ENCODE results near the gene IGSF9B. TPM values are rescaled to one million over a fixed set of nuclear protein-coding genes. Genes with fewer than 3 reads are reported as not detected.

IGSF9B gene
- total RNA-seq, 1 donor from 2014 or later, result 34.5 TPM

DNA sequence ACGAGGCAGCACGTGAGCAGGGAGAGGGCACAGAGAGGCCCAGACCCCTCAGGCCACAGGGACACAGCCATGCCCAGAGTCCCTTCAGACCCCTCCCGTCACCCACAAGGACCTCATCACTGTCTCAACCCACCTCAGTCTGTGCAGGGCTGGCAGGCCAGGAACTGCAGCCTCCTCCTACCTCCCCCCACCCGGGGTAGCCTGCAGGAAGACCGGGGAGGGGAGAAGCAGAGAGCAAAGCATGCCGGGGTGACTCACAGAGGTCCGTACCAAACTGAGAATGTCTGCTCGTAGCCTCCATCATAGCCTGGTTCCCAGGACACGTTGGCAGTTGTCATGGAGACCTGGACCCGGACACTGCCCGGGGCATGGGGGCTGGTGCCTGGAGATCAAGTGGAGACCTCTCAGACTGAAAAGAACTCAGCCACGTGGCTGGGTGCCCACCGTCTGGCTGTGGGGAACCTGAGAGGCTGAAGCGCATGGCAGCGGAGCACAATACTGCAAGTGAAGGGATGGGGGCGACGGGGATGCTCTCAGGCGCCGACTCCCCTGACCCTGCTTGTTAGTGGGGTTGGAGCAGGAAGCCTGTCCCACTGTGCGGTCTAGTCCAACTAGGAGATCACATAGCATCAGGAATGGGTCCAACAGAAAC is 27.2 kb downstream of the IGSF9B start:
- DNase-seq (no peak), ATAC-seq (no peak)
- intact Hi-C loops (cut with micrococcal nuclease), result loop anchor here (10.0 kb wide), 2 partner anchors 115 to 215 kb away; no protein-coding TSS in a partner anchor

DNA sequence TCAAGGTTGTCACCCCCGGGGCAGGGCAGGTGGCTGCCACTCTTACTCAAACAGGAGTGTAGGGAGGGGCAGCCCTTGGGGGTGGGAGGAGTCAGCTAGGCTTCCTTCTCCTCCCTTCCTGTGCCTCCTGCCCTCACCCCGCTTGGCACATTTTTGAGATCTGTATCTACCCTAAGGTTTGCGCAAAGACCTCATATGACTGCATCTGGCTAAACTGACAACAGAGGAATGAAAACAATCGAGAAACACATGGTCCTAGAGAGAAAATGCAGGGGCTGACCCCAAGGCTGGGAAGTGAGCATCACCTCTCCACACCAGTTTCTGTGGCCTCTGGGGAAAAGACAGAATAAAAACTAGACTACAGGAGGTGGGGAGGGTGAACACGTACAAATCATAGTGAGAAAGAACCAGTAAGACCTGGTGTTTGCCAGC is 28.1 kb downstream of the IGSF9B start:
- DNase-seq, result no peak
- peak; percentile 32 for ATAC-seq
- intact Hi-C loops (cut with micrococcal nuclease), result loop anchor here (10.0 kb wide), 2 partner anchors 116 to 216 kb away; no protein-coding TSS in a partner anchor

DNA sequence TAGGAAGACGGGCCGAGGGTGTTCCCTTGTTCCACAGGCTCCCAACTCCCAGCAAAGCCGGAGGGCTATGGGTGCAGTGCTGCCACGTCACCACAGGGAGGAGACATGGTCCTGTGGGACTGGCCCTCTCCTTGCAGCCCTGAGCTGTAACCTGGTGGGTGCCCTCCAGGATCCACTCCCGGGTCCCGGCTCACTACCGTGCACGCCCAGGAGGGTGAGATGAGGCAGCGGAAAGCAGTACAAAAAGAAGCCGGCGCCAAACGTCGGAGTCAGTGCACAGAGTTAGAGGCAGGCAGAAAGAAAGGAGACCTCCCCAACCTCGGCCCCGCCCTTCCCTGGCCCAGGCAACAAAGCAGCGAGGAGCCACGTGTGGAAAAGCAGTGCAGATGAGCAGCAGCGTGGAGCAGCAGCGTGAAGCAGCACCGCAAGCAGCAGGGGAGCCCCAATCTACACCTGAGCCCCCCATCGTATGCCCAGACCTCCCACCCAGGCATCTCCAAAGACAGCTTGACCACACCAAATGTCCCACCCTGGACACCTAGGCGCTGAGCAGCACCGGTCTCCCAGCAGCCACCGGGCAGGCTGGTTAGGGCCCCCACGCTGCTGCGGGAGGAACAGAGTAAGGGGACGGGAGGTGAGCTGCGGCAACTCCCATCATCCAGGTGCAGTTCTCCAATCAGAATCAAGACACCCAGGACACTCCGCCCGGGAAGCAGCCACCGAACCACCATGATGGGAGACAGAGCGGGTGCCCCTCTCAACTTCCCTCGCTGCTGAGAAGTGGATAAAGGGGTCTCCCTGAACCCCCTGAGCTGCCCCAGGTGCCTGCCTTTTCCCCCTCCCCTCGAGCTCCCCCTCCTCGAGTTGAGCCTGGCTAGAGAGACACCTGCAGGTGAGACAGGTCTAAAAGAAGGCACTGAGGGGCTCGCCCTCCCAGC is 28.8 kb downstream of the IGSF9B start:
- ATAC-seq (peak; percentile 83), DNase-seq (peak; percentile 77)

DNA sequence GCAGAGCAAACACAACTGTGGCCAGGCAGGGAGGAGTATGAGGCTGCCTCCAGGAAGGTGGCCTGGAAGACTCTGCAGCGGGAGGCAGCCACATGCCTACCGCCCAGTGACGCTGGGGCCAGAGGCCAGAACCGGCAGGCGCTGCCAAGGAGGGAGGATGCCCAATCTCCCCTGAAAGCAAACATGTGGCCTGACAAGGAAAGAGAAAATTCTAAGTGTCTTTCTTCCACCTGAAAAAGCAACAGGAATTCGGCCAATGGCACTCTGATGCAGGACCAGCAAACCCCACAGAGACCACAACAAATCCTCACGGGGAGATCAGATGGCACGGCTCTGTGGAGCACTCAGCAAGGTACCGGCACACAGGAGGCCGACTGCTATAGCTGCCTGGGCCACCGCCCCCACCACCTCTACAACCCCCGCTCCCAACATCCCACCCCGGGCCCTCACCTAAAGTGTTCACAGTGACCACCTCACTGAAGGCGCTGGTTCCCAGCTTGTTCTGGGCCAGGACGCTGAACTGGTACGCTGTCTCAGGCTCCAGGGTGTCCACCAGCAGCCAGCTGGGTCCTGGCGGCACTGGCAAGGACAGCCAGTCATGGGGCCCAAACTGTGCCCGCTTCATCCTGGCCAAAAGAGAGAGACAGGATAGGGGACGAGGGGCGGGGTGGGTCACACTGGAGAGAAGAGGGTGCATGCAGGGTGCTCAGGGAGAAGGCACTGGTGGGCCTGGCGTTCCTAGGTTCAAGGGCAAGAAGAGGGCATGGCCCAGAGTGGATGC is 30.1 kb downstream of the IGSF9B start:
- ATAC-seq (no peak), DNase-seq (no peak)
- intact Hi-C loops (cut with micrococcal nuclease), result loop anchor here (10.0 kb wide), 2 partner anchors 118 to 218 kb away; no protein-coding TSS in a partner anchor

More for the DNA sequence above, 28.8 kb downstream of the IGSF9B start:
- intact Hi-C loops (cut with micrococcal nuclease), result loop anchor here (10.0 kb wide), 2 partner anchors 117 to 217 kb away; no protein-coding TSS in a partner anchor

DNA sequence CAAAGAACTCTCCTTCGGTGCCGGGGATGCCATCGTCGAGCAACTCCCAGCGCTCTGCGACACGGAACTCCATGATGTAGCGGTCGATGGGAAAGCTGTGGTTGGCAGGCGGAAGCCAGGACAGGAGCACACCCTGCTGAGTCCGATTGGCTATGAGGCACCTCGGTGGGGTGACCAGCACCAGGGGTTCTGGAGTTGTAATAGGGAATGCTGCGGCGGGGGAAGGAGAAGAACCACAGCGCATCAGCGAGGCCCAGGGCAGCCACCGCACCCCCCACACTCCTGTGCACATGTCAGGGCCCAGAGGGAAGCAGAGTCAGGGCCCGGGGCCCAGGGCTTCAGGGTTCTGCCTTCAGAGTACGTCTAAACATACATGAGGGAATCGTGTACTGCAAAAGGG is 31.0 kb downstream of the IGSF9B start:
- intact Hi-C loops (cut with micrococcal nuclease), result loop anchor here (10.0 kb wide), 2 partner anchors 119 to 219 kb away; no protein-coding TSS in a partner anchor
- ATAC-seq (no peak), DNase-seq (no peak)

DNA sequence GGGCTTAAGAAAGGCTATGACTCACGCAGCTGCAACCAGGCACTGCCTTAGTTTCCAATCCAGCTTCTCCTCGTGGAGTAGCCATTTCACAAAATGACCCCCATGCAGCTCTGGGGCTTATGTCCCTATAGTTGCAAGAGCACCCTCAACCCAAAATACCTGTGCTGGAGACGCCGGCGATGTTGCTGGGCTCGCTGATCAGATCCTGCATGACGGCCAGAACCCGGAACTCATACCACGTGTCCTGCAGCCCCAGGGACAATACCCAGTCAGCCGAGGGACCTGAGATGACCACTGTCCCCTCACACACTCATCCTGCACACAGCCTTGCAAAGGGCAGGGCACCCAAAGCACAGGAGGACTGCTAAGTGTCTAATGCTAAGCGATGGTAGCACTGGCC is 32.1 kb downstream of the IGSF9B start:
- intact Hi-C loops (cut with micrococcal nuclease), result loop anchor here (10.0 kb wide), 2 partner anchors 120 to 220 kb away; no protein-coding TSS in a partner anchor
- no peak for DNase-seq

DNA sequence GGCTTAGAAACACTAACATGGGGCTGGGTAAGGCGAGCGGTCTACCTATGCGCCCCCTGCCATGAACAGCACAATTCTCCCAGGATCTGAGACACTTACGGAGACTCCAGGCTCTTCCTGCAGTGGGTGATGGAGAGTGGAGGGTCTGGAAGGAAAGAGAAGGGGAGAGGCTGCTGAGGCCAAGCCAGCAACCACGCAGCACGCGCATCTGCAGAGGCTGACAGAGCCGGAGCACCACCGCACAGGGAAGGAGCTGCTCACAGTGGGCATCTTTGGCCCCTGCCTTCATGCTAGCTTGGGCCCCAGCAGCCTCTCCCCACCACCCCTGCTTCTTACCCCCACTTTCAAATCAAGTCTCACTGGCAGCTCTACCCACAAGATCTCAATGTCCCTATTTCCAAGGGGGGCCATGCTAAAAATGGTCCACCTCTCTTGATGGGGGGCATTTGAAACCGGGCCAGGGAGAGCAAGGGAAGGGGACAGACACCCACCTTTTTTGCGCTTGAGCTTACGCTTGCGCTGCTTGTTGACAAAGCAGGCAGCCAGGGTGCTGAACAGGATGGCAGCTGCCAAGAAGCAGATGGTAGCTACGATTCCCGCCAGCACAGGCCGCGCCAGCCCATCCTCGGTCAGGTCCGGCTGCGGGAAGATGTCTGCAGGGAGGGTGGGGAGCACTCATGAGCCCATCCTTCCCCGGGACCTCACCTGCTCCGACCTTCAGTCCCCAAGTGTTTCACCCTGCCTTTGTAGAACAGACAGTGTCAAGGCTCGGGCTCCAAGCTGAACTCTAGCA is 34.5 kb downstream of the IGSF9B start:
- ATAC-seq (no peak), DNase-seq (no peak)
- intact Hi-C loops (cut with micrococcal nuclease), result loop anchor here (10.0 kb wide), 2 partner anchors 123 to 223 kb away; no protein-coding TSS in a partner anchor

More for the DNA sequence above, 32.1 kb downstream of the IGSF9B start:
- ATAC-seq, result no peak

DNA sequence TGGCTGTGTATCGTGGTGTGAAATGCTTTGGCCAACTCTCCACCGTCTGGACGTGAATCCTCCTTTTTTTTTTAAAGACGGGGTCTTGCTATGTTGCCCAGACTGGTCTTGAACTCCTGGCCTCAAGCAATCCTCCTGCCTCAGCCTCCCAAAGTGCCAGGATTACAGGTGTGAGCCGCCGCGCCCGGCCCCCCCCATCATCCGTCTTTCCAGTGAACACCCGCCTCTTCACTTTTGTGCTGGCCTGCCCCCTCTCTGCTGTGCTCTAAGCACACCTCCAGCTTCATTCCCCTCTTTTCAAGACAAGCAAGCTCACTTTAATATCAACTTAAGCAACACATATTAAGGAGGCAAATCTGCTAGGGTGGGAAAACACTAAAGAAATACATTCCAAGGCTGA is 35.3 kb downstream of the IGSF9B start:
- ATAC-seq, result no peak
- no peak for DNase-seq
- intact Hi-C loops (cut with micrococcal nuclease), result loop anchor here (10.0 kb wide), 2 partner anchors 123 to 223 kb away; no protein-coding TSS in a partner anchor

DNA sequence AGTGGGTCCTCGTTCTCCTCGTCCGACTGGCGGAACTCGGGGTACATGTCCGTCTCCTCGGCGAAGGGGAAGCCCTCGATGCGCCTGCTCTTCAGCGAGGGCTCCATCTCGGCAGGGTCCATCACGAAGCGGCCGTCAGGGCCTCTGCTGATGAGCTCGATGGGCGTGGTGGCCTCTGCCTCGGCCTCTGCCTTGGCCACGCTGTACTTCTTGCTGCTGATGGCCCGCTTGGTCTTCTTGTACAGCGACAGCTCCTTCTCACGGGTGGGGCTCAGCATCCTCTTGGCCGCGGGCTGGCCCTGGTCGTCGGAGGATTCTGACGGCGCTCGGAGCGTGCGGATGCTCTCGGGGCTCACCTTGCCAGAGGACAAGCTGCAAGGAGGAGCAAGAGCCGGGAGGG is 35.7 kb downstream of the IGSF9B start:
- DNase-seq, result no peak
- no peak for ATAC-seq
- intact Hi-C loops (cut with micrococcal nuclease), result loop anchor here (10.0 kb wide), 2 partner anchors 124 to 224 kb away; no protein-coding TSS in a partner anchor

DNA sequence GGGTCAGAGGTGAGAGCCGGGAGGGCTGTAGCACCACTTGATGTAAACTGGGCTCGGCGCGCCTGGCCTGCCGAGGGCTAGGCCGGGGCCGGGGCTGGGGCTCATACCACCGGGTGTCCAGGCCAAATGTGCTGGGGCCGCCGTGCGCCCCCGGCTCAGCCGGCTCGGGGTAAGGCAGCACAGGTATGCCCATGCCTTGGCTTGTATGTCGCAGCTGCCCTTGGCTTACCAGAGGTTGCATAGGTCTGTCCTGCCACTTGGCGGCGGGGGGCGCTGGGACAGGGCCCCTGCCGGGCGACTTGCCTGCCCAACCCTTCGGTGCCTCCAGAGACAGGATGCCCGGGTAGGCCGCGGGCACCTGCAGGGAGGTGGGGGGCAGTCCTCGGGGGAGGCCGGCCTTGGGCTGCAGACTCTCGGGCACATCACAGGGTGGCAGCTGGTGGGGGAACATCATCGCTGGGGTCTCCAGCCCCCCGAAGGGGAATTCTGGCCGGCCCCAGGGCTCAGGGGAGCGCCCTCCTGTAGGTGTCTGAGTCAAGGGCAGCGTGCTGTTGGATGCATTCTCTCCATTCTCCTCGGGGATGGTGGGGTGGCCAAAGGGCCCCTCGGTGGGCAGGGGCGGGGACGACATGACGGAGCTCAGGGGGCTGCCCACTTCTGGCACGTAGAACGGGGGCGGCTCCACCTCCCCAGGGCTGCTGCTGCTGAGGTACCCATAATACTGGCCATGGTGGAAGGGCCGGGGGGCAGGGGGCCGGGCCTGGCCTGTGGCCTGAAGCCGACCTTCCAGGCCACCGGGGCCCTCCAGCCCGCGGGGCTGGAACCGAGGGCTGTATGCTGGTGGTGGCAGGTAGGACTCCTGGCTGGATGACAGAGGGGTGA is 36.4 kb downstream of the IGSF9B start:
- intact Hi-C loops (cut with micrococcal nuclease), result loop anchor here (10.0 kb wide), 2 partner anchors 124 to 224 kb away; no protein-coding TSS in a partner anchor
- DNase-seq (no peak), ATAC-seq (peak; percentile 6)

DNA sequence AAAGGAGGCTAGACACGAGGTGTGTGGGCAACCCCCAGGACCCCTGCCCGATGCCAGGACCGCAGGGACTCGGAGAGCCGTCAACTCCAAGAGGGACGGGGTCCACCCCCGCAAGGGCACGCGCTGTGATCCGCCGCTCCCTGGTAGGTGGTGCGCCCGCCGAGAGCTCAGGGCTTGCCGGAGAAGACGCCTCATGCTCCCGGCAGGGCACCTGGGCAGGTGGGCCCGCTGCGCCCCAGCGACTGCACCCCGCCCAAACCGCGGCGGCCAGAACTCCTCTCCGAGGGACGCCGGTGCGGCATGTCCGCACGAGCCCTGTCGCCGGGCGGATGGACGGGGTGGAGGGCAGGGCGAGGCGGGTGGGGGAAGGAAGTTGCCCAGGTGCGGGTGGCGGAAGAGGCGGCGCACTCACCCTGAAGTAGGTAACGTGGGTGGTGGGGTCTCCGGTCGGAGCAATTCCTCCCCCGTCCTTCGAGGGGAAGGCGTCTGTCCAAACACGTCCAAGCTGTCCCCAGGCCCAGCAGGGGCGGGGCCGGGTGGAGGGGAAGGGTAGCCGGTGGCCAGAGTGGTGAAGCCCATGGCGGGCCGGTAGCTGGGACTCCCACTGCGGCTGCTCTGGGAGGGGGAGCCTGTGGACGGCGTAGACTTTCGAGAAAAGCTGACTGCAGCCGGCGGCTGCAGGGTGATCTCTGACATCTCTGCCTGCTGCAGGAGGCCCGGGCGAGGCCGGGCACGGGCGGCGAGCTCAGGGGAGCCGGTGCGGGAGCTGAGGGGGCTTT is 37.2 kb downstream of the IGSF9B start:
- ATAC-seq (peak; percentile 6), DNase-seq (no peak)
- intact Hi-C loops (cut with micrococcal nuclease), result loop anchor here (10.0 kb wide), 2 partner anchors 125 to 225 kb away; no protein-coding TSS in a partner anchor

DNA sequence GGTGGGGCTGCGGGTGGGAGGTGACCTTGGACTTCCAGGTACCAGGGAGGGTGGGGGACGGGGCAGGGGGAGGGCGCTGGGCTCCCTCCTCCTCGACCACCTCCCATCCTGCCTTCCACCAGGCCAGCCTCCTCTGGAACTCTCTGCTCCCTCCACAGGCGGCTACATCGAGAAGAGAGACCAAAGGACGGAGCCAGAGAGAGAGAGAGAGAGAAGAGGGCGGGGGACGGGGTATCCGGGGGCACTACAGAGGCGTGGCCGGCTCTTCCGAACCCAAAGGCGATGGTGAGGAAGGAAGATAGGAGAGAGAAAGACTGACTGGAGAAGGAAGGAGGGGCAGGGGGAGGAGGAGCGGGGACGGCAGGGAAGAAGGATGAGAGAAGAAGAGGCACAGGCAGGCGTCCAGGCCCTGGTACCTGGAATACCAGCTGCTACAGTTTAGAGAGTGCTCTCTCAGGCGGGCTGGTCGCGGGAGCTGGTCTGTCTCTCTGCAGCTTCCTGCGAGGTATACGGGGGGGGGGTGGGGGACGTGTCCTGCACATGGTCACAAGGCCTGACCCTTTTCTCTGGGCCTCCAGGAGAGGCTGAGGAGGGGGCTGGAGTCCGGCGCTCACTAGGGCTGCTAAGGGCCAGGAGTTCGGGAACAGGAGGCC is 38.0 kb downstream of the IGSF9B start:
- ATAC-seq (no peak), DNase-seq (no peak)
- intact Hi-C loops (cut with micrococcal nuclease), result no loop called here

DNA sequence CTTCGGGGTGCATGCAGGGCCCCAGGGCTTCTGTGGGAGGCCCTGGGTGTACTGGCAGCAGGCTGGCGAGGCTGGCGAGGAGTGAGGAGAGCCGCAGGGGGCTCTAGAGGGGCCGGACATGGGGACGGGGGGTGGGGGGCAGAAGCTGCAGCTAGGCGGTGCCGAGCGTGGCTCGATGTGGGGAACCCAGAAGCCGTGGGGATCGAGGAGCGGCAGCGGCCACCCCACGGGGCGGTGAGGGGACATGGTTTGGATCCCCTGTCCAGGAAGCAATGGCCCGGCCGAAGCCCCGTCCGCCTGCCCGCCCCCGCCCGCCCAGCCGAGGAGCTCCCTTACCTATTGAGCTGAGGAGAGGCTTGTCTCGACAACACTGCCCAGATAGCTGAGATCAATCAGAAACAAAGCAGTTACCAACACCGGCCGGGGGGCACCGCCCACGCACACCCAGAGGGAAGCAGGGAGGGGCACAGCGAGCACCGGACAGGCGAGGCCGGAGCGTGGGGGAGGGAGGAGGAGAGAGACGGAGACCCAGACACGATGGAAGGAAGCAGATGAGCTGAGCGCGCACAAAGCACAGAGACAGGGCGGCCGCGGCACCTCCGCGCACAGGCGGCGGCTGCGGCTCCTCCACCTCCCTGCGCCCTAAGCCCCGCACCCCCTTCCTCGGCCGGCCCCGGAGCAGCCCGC is 38.7 kb downstream of the IGSF9B start:
- ATAC-seq, result no peak
- intact Hi-C loops (cut with micrococcal nuclease), result no loop called here
- no peak for DNase-seq

DNA sequence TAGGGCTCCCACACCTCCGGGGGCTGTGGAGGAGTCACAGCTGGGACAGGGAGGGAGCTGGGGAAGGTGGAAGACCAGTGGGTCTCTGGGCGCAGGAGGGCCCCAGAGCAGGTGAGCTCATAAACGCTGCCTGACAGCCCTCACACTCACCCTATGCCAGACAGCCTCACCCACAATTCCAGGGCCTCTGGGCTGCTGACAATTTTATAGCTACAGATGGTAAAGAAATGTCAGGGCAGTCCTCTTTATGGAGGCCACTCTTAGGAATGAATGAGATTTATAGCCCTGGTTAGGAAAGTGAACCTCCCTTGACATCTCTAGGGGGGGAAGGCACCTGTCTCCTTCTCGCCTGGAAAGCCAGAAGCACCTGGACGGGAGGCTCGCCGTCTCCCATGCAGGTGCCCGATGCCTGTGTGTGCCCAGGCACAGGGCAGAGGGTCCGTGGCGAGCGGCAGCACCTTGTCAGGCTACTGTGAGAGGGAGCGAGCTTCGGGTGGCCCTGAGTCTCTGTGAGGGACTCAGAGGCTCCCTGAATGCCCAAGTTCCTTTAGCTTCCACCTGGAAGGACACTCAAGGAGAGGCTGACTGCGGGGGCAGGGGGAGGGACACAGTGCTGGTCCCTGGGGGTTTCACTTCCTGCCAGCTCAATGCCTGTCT is 39.9 kb downstream of the IGSF9B start:
- ATAC-seq, result no peak
- intact Hi-C loops (cut with micrococcal nuclease), result no loop called here
- DNase-seq, result no peak

DNA sequence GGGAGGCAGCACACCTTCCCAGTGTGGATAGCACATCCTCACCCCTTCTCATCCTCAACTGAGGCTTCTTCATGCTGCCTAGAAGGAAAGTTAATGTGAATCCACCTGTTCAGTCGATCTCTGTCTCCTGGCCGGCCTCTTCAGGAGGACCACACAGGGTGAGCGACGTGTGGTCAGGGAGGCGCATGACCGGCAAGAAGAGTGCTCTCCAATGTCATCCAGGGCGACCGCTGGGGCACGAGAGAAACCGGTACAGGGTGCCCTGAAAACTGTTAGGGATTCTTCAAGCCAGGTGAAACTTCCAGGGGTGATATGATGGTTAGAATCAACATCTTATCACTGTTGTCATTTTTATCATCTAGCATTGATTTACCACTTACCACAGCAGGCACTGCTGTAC is 43.0 kb downstream of the IGSF9B start:
- intact Hi-C loops (cut with micrococcal nuclease), result no loop called here
- DNase-seq, result no peak
- ATAC-seq, result no peak

All from left ventricle myocardium superior (tissue), 1 donor.